ENCODE measurements around the gene ROR2.
"Not testable (repeated sequence)": the region's sequence is repeated elsewhere in the genome, so short reads cannot be mapped to it uniquely, and the experiment has no call there.

The ROR2 gene

DNA sequence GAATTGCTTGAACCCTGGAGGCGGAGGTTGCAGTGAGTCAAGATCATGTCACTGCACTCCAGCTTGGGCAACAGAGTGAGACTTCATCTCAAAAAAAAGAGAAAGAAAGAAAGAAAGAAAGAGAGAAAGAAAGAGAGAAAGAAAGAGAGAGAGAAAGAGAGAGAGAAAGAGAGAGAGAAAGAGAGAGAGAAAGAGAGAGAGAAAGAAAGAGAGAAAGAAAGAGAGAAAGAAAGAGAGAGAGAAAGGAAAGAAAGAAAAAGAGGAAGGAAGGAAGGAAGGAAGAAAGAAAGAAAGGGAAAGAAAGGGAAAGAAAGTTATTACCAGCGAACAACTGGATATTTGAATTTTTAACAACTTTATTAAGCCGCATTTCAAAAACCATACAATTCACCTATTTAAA lies 327.9 kb downstream of the ROR2 start:
- not testable (repeated sequence) for H3K4me1 ChIP-seq (ENCODE audit: control insufficient read depth, insufficient read depth, low read length); H3K9ac ChIP-seq (ENCODE audit: low read length); H3K4me3 ChIP-seq (ENCODE audit: low read length); H3K36me3 ChIP-seq (ENCODE audit: control insufficient read depth, insufficient read depth, low read length, severe bottlenecking); H3K27me3 ChIP-seq (replicated peaks; ENCODE audit: control insufficient read depth, insufficient read depth, low read length); DNase-seq (ENCODE audit: low read depth); H3K9me3 ChIP-seq (ENCODE audit: control insufficient read depth, low read length)

DNA sequence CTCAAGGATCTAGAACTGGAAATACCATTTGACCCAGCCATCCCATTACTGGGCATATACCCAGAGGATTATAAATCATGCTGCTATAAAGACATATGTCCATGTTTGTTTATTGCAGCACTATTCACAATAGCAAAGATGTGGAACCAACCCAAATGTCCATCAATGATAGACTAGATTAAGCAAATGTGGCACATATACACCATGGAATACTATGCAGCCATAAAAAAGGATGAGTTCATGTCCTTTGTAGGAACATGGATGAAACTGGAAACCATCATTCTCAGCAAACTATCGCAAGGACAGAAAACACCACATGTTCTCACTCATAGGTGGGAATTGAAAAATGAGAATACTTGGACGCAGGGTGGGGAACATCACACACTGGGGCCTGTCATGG lies 336.0 kb downstream of the ROR2 start:
- not testable (repeated sequence) for H3K36me3 ChIP-seq (ENCODE audit: control insufficient read depth, insufficient read depth, low read length, severe bottlenecking); H3K27me3 ChIP-seq (replicated peaks; ENCODE audit: control insufficient read depth, insufficient read depth, low read length); H3K4me3 ChIP-seq (ENCODE audit: low read length); H3K9ac ChIP-seq (ENCODE audit: low read length); DNase-seq (ENCODE audit: low read depth); H3K9me3 ChIP-seq (ENCODE audit: control insufficient read depth, low read length)
- H3K4me1 ChIP-seq (ENCODE audit: control insufficient read depth, insufficient read depth, low read length): peaks cover 17% of the 10 kb centered on the region

DNA sequence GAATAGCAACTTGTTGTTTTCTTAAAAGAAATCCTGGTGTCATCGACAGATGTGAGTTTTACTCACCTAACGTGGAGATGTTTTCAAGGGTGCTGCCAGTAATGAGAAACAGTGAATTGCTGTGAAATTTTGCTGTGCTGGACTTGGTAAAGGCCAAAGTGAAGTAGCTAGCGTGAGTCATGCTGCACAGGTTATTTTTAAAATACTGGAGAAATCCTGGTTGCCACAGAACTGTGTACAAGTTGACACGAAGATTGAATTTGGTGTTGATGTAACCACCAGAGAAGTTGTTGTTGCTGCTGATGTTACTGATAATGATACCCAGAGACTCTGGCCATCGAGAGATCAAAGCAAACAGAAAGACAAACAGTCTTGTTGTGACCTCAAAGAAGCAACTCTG lies 338.4 kb downstream of the ROR2 start:
- no peak overlapping the region for H3K4me3 ChIP-seq (ENCODE audit: low read length)
- no peaks in the 10 kb centered on the region for H3K36me3 ChIP-seq (ENCODE audit: control insufficient read depth, insufficient read depth, low read length, severe bottlenecking)
- peaks cover 17% of the 10 kb centered on the region for H3K4me1 ChIP-seq (ENCODE audit: control insufficient read depth, insufficient read depth, low read length)
- DNase-seq (ENCODE audit: low read depth): peak; percentile 20
- no peaks in the 10 kb centered on the region for H3K27me3 ChIP-seq (replicated peaks; ENCODE audit: control insufficient read depth, insufficient read depth, low read length)
- H3K9ac ChIP-seq (ENCODE audit: low read length): no peak overlapping the region
- H3K9me3 ChIP-seq (ENCODE audit: control insufficient read depth, low read length): no peaks in the 10 kb centered on the region

DNA sequence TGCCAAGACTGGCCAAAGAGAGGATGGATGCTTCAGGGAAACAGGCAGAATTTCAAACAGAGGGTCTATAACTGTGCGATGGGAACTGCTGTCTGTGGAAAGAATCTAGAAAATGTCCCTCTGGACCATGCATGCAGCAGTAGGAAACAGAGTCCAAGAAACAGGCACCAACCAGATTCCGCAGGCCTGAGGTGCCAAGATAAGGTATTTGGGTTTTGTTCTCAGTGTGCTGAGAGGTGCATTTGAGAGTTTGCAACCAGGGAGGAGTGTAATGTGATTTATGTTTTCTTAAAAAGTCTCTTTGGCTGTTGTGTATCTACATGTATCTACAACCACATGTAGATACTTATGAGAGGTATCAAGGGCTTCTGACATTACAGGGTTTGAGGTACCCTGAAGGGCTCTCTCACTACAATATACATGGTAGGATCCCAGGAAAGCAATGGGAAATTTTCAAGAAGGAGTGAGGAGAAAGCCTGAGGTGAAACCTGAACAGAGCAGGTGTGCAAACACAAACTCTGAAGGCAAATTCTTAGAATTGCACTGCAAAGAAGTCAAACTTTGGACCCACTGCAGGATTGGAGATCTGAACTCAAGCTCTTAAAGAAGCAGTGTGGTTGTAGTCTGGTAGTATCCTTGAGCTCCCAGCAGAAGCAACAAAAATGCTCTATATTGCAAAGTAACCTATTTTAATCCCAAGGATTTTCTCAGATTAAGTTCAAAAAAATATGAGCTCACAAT lies 343.6 kb downstream of the ROR2 start:
- Histone ChIP-seq H3K4me1 (ENCODE audit: control insufficient read depth, insufficient read depth, low read length) (peaks cover 10% of the 10 kb centered on the region), H3K27me3 (replicated peaks; ENCODE audit: control insufficient read depth, insufficient read depth, low read length) (no peaks in the 10 kb centered on the region), H3K9ac (ENCODE audit: low read length) (no peak overlapping the region), H3K36me3 (ENCODE audit: control insufficient read depth, insufficient read depth, low read length, severe bottlenecking) (no peaks in the 10 kb centered on the region), H3K9me3 (ENCODE audit: control insufficient read depth, low read length) (no peaks in the 10 kb centered on the region), H3K4me3 (ENCODE audit: low read length) (no peak overlapping the region)
- no peak for DNase-seq (ENCODE audit: low read depth)

DNA sequence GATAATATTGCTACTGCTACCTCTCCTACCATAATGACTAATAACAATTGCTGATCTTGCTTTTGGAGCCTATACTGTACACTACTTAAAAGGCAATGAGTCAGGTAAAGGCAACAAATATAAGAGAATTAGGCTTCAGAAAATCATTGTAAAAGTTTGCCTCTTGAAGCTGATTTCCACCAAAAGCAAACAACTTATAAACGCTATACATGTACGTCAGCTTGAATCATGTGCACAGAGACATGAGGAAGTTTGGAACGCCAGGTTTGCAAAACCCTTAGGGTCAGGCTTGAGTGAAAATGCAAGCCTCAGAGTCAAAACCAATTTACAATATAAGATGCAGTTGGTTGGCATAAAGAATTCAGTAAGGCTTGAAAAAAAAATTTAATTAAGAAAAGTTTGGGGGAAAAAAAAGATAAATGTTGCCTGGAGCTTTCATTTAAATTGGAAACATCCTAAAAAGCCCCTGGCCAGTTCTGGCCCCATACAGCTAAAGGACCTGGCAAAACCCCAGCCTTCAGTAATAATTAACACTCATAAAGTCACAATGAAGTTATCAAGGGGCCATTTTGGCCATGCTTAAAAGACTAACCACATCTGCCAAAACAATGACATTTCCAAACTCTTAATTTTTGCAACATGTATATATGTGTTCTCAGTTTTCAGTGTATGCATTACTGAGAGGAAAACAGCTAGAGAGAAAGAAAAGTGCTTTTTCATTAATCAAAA lies 345.4 kb downstream of the ROR2 start:
- Histone ChIP-seq H3K27me3 (replicated peaks; ENCODE audit: control insufficient read depth, insufficient read depth, low read length) (no peaks in the 10 kb centered on the region), H3K36me3 (ENCODE audit: control insufficient read depth, insufficient read depth, low read length, severe bottlenecking) (no peaks in the 10 kb centered on the region), H3K4me3 (ENCODE audit: low read length) (no peak overlapping the region), H3K9ac (ENCODE audit: low read length) (no peak overlapping the region), H3K9me3 (ENCODE audit: control insufficient read depth, low read length) (no peaks in the 10 kb centered on the region), H3K4me1 (ENCODE audit: control insufficient read depth, insufficient read depth, low read length) (no peaks in the 10 kb centered on the region)
- peak; percentile 92 for DNase-seq (ENCODE audit: low read depth)

DNA sequence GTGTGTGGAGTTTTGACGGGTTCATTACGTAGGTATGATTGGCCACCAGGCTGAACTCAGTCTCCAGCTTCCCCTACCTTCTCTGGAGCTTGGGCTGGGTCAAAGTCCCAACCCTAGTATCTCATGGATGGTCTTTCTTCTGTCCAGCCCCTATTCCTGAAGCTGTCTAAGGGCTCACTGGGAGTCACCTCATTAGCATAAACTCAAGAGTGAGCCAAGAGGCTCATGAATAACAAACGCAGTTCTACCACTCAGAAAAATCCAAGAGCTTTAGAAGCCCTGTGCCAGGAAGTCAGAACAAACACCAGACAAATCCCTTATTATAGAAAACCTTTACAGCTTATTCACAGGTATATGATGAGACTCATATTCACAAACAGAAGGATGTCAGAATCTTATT lies 346.1 kb downstream of the ROR2 start:
- Histone ChIP-seq H3K4me3 (ENCODE audit: low read length) (no peak overlapping the region), H3K9me3 (ENCODE audit: control insufficient read depth, low read length) (no peaks in the 10 kb centered on the region), H3K36me3 (ENCODE audit: control insufficient read depth, insufficient read depth, low read length, severe bottlenecking) (no peaks in the 10 kb centered on the region), H3K9ac (ENCODE audit: low read length) (no peak overlapping the region), H3K27me3 (replicated peaks; ENCODE audit: control insufficient read depth, insufficient read depth, low read length) (no peaks in the 10 kb centered on the region), H3K4me1 (ENCODE audit: control insufficient read depth, insufficient read depth, low read length) (no peaks in the 10 kb centered on the region)
- DNase-seq (ENCODE audit: low read depth): no peak

DNA sequence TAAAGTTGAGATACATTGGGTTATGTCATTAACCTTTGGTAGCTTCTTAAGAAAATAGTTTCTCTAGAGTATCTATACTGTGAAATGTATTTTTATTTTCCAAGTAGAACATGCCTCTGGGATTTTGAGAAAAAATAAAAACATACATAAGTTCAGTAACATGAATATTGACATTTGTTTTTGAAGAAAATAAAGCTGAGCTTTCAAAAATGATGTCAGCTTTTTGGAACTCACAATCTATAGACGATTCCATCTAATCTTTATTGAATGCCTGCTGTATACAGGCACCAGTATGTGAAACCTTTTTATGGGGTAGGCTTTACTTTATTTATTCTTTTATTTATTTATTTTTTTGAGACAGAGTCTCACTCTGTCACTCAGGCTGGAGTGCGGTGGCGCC lies 350.5 kb downstream of the ROR2 start:
- no peaks in the 10 kb centered on the region for H3K36me3 ChIP-seq (ENCODE audit: control insufficient read depth, insufficient read depth, low read length, severe bottlenecking)
- no peaks in the 10 kb centered on the region for H3K9me3 ChIP-seq (ENCODE audit: control insufficient read depth, low read length)

DNA sequence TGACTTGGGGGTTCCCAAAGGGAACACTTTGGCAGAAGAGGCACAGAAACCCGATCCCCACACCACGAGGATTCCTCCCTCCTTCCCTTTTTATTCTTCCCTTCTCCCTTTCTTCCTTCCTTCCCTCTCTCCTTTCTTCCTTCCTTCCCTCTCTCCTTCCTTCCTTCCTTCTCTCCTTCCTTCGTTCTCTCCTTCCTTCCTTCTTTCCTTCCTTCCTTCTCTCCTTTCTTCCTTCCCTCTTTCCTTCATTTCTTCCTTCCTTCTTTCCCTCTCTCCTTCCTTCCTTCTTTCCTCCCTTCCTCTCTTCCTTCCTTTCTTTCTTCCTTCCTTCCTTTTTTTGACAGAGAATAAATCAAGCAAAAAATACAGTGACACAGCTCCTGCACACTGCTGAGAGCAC lies 358.4 kb downstream of the ROR2 start:
- no peaks in the 10 kb centered on the region for H3K27me3 ChIP-seq (replicated peaks; ENCODE audit: control insufficient read depth, insufficient read depth, low read length)
- H3K9ac ChIP-seq (ENCODE audit: low read length): no peak overlapping the region
- no peaks in the 10 kb centered on the region for H3K9me3 ChIP-seq (ENCODE audit: control insufficient read depth, low read length)
- no peaks in the 10 kb centered on the region for H3K36me3 ChIP-seq (ENCODE audit: control insufficient read depth, insufficient read depth, low read length, severe bottlenecking)
- DNase-seq (ENCODE audit: low read depth): no peak
- no peak overlapping the region for H3K4me3 ChIP-seq (ENCODE audit: low read length)
- peaks cover 20% of the 10 kb centered on the region for H3K4me1 ChIP-seq (ENCODE audit: control insufficient read depth, insufficient read depth, low read length)

More for the DNA sequence above, 350.5 kb downstream of the ROR2 start:
- DNase-seq (ENCODE audit: low read depth): no peak
- Histone ChIP-seq H3K27me3 (replicated peaks; ENCODE audit: control insufficient read depth, insufficient read depth, low read length) (no peaks in the 10 kb centered on the region), H3K4me1 (ENCODE audit: control insufficient read depth, insufficient read depth, low read length) (no peaks in the 10 kb centered on the region), H3K9ac (ENCODE audit: low read length) (no peak overlapping the region), H3K4me3 (ENCODE audit: low read length) (no peak overlapping the region)

DNA sequence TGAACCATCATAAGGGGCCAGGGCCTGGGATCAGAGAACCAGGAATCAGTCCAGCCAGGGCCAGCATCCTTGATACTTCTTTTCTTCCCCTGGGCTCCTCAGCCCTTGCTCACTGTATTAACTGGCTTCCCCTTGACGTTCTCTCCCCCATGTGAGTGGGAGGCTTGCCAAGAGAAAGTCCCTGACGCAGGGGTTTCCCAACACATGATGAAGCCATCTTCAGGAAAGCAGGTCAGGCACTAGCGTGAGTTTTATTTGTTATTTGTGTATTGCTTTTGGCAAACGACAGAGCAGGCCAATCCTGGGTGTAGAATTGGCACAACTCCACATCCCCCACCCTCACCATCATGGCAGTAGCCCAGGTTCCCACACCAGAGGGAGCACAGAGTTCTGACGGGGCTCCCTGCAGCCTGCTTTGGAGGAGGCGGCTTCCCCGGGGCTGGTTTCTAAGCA lies 360.9 kb downstream of the ROR2 start:
- no peaks in the 10 kb centered on the region for H3K9me3 ChIP-seq (ENCODE audit: control insufficient read depth, low read length)

DNA sequence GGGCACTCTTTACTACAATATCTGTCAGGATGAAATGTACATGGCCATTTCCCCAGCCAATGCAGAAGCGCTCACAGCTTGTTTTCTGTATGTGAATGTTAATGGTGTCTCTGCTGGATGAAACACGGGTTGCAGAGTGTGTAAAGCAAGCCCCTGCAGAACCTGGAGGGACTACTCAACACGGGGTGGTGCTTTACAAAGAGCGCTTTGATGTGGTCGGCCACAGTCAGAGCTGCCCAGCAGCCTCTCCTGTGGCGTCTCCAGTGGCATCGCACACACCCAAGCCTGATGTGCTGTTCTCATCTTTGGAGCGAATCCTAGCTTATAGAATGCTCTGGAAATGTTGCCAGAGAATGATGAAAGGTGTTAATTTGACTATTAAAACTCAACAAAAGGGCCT lies 363.7 kb downstream of the ROR2 start:
- no peaks in the 10 kb centered on the region for H3K9me3 ChIP-seq (ENCODE audit: control insufficient read depth, low read length)
- peaks cover 10% of the 10 kb centered on the region for H3K4me1 ChIP-seq (ENCODE audit: control insufficient read depth, insufficient read depth, low read length)
- H3K4me3 ChIP-seq (ENCODE audit: low read length): no peak overlapping the region
- H3K9ac ChIP-seq (ENCODE audit: low read length): no peak overlapping the region
- H3K27me3 ChIP-seq (replicated peaks; ENCODE audit: control insufficient read depth, insufficient read depth, low read length): no peaks in the 10 kb centered on the region
- H3K36me3 ChIP-seq (ENCODE audit: control insufficient read depth, insufficient read depth, low read length, severe bottlenecking): no peaks in the 10 kb centered on the region
- DNase-seq (ENCODE audit: low read depth): no peak

More for the DNA sequence above, 360.9 kb downstream of the ROR2 start:
- Histone ChIP-seq H3K36me3 (ENCODE audit: control insufficient read depth, insufficient read depth, low read length, severe bottlenecking) (no peaks in the 10 kb centered on the region), H3K27me3 (replicated peaks; ENCODE audit: control insufficient read depth, insufficient read depth, low read length) (no peaks in the 10 kb centered on the region), H3K9ac (ENCODE audit: low read length) (no peak overlapping the region), H3K4me3 (ENCODE audit: low read length) (no peak overlapping the region), H3K4me1 (ENCODE audit: control insufficient read depth, insufficient read depth, low read length) (peaks cover 20% of the 10 kb centered on the region)
- peak; percentile 78 for DNase-seq (ENCODE audit: low read depth)

DNA sequence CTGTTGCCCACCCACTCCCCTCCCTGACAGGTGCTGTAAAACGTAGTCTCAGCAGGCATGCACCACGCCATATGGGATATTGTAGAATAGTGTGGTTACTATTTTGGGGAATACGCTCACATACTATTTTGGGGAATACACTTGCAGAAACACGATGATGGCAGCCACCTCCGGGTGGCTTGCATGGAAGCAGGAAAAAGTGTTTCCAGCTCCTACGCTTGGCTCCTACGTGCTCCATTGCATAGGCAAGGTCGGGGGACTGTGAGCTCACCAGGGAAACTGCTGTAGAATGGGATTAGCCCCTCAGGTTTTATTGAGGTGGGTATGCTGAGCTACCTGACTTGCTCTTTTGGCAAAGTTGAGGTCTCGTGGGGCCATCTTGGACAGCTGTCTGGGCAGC lies 366.1 kb downstream of the ROR2 start:
- Histone ChIP-seq H3K36me3 (ENCODE audit: control insufficient read depth, insufficient read depth, low read length, severe bottlenecking) (no peaks in the 10 kb centered on the region), H3K9ac (ENCODE audit: low read length) (no peak overlapping the region), H3K9me3 (ENCODE audit: control insufficient read depth, low read length) (no peaks in the 10 kb centered on the region), H3K4me1 (ENCODE audit: control insufficient read depth, insufficient read depth, low read length) (peaks cover 2% of the 10 kb centered on the region), H3K27me3 (replicated peaks; ENCODE audit: control insufficient read depth, insufficient read depth, low read length) (no peaks in the 10 kb centered on the region), H3K4me3 (ENCODE audit: low read length) (no peak overlapping the region)
- DNase-seq (ENCODE audit: low read depth): no peak

All from adipocyte (in vitro differentiated cells).